PC-9 (cell line): ENCODE results near the gene PXMP2.

Source experiments
- CTCF ChIP-seq: fragments of 200-600 bp; sonication (generic); conservative IDR thresholded peaks from 2 replicates; pipeline ENCODE4 v1.6.1; 2017; ENCODE audit warnings: mixed run types, antibody characterized with exemption, mild to moderate bottlenecking, moderate library complexity
- EZH2 ChIP-seq: fragments of 200-600 bp; sonication (generic); IDR thresholded peaks from 2 replicates; pipeline ENCODE4 v1.8.0; 2017; ENCODE audit warnings: antibody characterized with exemption, low read depth

DNA sequence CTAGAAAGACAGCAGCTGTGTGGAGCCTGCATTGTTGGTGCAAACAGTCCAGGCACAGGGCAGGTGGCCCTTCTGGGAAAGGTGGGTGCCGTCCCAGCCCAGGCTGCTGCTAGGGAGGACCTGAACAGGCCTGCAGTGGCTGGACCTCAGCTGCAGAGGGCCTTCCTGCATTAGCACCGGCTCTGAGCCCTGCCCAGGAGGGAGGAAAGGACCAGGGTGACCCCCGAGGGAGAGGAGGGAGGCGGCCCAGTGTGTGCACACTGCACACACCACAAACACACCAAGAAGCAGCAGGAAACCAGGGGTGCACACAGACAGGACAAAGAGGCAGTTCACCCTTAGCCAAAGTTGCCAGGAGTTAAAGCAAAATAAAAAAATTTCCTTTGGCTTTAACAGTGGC is 15.3 kb downstream of the PXMP2 start:
- TF ChIP-seq CTCF = no peak
- TF ChIP-seq EZH2 = no peak
